GM21619 (cell line): ENCODE results near the gene PEDS1.
A peak's percentile ranks its signal among the peaks of the same experiment; 100 is the strongest.
"Not testable (repeated sequence)": the region's sequence is repeated elsewhere in the genome, so short reads cannot be mapped to it uniquely, and the experiment has no call there.

Source experiments
- ATAC-seq: cut with Tn5 transposase; IDR thresholded peaks from one replicate; pipeline ENCODE4 v1.9.1; 2021; ENCODE audit not compliant: unreplicated experiment

Gene PEDS1

DNA sequence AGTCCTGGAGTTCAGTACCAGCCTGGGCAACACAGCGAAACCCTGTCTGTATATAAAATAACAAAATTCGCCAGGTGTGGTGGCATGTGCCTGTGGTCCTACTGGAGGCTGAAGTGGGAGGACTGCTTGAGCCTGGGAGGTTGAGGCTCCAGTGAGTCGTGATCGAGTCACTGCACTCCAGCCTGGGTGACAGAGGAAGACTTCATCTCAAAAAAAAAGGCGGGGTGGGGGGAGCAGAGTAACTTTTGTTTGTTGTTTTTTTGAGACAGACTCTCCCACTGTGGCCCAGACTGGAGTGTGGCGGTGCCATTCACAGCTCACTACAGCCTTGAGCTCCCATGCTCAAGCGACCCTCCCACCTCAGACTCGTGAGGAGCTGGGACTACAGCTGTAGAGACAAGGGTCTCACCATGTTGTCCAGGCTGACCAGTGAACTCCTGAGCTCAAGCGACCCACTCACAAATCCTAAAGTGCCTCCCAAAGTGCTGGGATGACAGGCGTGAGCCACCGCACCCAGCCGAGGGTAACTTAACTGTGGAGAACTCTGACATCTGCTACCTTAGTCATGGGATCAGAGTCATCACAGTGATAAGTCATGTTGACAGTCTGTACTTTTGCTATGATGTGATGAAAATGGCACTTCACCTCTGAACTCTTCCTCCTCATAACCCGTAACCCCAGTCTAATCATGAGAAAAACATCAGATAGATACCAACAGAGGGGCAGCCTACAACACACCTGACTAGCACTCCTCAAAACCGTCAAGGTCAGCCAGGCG, 16.5 kb downstream of the PEDS1 start:
- ATAC-seq = no peak

DNA sequence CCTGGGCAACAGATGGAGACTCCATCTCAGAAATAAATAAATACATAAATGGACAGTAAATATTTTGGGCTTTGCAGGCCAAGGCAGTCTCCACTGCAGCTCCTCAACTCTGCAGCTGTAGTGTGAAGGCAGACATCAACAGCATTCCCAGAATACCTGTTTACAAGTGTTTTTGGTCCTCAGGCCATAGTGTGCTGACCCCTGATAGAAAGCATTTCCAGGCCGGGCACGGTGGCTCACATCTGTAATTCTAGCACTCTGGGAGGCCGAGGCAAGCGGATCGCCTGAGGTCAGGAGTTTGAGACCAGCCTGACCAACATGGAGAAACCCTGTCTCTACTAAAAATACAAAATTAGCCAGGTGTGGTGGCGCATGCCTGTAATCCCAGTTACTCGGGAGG, 18.4 kb downstream of the PEDS1 start:
- ATAC-seq = not testable (repeated sequence)

DNA sequence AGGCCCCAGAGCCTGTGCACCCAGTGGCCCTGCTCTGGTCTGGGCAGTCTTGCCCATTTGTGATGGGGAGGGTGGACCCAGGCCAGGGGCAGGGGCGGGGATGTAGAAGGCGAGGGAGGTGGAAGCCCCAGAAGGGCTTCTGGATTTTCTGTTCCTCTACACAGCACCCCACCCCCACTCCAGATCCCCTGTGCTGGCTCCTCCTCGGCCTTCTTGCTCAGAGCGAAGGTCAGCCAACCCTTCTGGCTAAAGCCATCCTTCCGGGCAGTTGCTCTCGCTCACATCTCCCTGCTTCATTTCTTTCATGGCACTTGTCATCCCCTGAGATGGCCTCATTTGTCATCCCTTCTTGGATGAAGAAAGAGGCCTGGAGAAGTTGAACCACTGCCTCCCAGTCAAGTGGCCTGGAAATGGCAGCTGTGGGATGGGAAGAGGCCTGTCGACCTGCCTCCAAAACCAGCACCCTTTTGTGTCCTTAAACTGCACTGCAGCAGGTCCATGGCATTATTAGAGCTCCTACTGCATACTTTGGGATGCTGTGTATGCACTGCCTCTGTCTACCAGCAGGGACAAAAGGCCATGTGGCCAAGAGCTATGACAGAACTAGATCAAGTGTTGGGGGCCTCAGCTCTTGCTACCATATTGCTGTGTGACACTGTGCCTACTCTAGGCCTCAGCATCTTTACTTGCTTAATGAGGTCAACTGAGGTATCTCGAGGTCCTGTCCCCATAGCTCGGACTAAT, 19.9 kb downstream of the PEDS1 start:
- ATAC-seq = no peak

DNA sequence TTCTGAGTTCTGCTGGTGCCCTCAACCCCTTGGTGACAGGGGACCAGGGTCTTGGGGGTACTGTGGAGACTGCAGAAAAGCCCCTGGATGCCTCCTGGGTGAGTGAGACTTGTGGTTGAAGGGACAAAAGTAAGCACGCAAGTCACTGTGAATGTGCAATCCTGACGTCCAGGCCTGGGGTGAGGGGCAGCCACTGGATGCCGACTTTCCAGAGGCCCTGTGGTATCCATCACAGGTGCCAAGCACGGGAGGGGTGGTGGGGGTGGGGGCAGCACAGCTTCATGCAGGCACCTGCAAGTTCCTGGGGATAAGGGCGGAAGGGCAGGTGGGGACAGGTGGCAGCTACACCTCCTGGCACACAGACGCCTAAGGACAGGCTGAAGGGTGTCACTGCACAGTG, 20.5 kb downstream of the PEDS1 start:
- ATAC-seq = no peak

DNA sequence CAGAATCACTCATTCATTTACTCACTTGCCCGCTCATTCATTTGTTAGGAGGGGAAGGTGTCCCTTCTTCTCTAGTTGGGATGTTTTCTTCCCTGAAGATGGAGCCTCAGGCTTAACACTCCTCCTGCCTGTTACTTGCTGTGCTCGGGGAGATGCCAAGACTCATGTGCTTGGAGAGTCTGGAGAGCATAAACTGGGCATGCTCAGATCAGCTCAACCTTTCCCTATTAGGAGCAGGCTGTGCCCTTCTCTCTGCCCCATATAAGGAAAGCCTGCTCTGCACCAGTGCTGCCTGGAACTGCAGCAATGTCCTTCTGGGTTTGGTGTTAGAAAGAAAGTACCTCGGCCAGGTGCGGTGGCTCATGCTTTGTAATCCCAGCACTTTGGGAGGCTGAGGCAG, 22.5 kb downstream of the PEDS1 start:
- no peak for ATAC-seq

DNA sequence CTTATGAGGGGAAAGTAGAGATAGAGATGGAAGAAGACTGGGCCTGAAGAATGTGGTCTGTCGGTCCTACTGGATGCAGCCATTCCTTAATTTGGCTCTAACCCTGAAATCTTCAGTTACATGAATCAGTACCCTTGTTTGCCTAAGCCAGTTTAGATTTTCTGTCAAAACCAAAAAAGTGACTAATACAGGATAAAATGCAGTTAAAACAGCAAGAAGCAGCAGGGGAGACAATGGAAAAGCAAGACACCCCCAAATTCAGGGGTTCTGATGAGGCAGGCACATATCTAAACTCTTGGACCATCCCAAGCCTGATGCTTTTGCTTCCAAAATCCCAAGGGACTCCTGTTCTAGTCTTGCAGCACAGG, 23.2 kb downstream of the PEDS1 start:
- ATAC-seq = no peak

DNA sequence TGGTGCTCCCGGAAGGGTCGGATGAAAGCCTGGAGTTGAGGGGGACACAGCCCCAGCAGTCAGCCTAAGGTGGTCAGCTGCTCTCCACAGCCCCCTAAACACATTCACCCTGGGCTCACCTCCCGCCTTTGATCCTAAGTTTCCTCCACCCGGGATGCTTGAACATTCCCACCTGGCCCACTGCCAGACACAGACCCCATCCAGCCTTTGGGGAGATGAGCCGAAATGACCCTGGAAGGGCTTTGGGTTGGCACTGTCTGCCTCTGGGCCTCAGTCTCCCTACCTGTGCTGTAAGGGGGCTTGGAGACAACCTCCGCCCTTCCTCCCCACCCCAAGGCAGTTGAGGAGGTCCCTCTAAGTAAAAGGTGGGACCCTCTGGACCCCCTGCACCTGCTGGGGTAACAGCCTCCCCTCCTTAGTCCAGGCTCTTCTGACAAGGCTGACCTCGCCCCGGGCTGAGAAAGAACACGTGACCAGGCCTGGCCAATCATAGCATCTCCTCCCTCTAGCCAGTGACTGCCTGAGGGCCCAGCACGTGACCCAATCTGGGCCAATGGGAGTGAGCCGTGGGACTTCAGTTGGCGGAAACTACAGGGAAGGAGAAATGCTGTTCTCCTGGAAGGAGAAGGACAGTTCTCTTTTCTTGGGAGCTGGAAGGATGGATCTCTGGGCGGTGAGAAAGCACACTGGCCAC, 23.7 kb downstream of the PEDS1 start:
- no peak for ATAC-seq

DNA sequence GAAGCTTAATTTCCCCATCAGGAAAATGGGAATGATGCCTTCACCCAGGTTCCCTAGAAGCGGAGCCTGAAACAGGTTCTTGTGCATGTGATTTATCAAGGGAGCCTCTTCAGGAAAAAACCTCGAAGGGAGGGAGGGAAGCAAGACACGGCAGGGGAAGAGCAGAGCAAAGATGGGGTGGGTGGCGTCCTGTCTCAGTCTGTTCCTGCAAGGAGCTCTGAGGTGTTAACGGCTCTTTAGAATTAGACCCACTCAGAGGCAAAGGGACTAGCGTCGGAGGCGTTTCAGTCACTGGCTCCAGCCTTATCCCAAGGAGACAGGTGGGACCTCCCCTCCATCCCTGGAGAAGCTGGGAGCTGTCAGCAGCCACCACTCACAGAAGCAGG, 25.0 kb downstream of the PEDS1 start:
- no peak for ATAC-seq

DNA sequence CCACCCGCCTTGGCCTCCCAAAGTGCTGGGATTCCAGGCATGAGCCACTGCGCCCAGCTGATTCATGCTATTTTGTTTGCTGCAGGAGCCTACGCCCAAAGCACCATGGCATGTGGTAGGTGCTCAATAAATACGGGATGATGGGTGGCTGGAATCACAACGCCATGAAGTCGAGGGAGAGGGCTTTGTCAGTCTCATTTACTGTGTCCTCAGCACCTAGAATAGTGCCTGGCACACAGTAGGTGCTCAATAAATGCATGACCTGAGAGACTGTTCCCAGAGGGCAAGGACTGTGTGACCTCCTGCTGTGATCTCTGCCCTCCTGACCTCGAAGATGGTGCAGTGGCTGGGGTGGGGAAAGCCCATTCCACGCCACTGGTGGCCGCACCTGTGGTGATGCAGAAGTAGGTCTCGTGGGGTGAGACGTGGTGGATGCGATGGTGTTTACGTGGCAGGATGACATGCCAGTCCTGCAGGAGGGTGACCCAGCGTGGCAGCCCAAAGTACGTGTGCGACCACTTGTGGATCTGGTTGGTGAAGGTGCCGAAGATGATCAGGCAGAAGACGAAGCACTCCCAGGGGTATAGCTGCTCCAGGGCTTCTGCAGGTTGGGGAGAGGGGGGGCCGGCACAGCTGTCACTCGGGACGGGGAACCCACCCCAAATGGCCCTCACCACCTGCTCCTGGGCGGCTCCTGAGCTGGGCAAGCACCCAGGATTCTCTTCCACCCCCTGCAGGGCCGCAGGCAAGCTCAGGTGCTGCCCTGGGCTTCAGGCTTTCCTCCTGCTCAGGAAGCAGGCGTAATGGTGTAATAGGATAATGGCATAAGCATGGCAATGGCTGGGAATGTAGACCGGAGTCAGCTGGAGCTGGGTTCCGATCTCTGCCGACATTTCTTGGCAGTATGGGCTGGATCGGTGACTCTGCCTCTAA, 25.7 kb downstream of the PEDS1 start:
- no peak for ATAC-seq

DNA sequence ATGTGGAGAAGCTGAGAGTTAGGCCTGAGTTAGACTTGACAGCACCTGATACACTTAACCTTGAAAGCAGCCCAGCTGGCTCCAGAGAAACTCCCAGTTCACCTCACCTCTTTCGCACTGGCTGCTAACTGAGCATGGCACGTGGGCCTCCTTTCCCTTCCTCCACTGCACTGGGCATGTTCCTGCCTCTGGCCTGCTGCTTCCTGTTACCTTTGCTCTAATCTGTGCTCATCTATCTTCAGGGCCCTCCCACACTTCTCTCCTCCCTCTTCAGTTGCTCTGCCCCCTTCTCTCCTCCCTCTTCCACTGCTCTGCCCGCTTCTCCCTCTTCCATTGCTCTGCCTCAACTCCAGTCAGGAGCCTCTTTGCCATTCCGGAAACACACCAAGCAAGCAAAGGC, 26.9 kb downstream of the PEDS1 start:
- no peak for ATAC-seq

DNA sequence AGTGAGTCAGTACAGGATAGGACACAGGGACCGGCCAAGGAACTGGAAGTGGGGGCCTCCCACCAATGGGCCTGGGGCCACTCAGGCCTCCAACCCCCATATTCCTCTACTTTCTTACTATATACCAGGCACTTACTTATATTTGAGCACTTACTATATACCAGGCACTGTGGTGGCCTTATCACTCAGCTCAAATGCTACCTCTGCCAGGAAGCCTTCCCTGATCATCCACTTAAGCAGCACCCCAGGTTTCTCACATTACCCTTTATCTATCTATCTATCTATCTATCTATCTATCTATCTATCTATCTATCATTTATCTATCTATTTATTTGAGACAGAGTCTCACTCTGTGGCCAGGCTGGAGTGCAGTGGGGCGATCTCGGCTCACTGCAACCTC, 28.2 kb downstream of the PEDS1 start:
- no peak for ATAC-seq

DNA sequence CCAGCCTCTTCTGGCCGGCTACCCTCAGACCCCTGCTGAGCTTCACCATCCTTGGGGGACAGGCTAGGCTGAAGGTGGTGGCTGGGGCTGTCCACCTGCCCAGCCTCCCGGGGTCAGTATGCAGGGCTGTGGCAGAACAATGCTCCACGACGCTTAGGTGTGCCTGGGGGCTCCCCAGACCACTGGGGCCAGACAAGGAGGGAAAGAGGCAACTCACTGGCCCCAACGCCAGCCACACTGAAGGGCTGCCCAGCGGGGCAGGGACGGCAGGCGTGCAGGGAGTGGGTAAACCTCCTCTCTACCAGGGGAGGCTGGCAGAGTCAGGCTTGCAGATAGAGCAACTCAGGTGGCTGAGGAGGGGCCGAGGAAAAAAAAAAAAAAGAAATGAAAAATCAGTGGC, 29.0 kb downstream of the PEDS1 start:
- ATAC-seq = no peak

DNA sequence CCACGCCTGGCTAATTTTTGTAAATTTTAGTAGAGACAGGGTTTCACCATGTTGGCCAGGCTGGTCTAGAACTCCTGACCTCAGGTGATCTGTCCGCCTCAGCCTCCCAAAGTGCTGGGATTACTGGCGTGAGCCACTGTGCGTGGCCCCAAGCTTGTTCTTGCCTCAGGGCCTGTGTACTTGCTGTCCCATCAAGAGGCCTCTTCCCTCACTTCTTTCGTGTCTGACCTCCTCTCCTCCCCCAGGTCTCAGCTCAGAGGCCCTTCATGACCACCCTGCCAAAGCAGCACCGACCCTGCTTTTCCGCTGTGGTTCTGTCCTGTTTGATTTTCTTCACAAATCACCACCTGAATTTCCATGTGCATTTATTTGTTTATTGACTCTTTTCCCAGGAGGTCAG, 30.1 kb downstream of the PEDS1 start:
- no peak for ATAC-seq

DNA sequence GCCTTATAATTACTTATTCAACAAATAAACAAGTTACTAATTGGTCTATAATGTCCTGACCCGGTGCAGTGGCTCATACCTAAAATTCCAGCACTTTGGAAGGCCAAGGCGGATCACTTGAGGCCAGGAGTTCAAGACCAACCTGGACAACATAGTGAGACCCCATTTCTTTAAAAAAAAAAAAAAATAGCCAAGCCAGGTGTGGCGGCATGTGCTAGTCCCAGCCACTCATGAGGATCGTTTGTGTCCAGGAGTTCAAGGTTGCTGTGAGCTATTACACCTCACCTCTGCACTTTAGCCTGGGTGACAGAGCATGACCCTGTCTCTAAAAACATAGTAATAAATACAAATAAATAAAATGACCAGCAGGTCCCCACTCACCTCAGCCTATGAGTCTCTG, 30.8 kb downstream of the PEDS1 start:
- no peak for ATAC-seq

DNA sequence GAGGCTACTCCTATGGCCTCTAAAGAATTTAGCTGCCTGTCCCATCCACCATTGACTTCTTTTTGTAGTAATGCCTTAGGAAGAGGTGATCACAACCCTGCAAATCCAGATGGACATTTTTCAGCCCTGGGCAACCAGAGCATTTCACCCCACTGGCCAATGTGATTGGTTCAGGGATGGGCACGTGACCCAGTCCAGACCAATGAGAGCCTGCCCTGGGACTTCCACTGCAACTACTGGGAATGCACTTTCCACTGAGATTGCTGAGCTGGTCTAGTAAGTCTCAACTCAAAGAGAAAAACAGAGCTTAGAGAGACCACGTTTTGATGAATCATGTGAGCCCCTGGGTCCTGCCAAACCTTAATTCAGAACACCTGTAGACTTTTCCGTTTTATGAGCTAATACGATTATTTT, 31.7 kb downstream of the PEDS1 start:
- no peak for ATAC-seq

DNA sequence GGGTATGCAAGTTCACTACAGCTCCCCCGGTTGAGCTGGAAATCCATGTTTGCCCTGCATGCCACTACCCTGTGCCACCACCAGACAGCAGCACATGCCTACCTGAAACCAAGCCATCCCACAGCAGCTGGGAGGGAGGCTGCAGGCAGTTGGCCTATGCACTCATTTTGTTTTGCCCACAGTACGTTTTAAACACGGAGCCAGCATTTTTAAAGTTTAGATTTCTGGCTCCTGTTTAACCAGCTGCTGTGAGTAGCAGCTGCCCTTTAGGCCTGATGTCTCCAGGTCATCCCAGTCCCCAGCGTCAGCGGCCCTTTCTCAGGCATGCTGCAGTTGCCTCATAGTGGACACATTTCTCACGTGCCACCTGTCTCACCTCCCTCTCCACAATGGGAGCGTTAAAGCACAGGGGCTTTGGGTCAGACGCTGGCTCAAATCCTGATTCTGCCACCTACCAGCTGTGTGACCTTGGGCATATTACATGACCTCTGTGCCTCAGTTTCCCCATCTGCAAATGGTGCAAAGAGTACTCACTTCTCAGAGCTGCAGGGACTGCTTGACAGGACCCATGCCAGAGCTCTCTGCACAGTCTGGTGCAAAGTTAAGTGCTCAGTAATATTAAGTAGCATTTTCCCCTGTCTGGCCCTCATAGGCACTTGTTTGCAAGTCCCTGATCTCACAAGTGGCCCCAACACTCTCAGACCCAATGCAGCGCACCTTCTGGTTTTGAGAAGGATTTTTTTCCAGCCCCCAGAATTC, 32.4 kb downstream of the PEDS1 start:
- no peak for ATAC-seq

DNA sequence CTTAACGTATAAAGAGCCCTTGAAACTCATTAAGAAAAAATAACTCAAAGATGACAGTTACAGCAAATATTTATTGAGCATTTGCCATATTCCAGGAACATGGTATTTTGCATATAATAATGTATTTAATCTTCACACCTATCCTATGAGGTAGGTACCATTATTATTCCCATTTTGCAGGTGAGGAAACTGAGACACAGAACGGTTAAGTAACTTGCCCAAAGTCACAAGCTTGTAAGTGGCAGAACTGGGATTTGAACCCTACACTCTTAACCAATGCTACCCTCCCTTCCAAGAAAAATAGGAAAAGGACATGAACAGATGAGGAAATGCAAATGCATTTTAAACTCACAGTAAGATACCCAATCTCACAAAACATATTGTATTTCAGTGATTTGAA, 35.3 kb downstream of the PEDS1 start:
- no peak for ATAC-seq

DNA sequence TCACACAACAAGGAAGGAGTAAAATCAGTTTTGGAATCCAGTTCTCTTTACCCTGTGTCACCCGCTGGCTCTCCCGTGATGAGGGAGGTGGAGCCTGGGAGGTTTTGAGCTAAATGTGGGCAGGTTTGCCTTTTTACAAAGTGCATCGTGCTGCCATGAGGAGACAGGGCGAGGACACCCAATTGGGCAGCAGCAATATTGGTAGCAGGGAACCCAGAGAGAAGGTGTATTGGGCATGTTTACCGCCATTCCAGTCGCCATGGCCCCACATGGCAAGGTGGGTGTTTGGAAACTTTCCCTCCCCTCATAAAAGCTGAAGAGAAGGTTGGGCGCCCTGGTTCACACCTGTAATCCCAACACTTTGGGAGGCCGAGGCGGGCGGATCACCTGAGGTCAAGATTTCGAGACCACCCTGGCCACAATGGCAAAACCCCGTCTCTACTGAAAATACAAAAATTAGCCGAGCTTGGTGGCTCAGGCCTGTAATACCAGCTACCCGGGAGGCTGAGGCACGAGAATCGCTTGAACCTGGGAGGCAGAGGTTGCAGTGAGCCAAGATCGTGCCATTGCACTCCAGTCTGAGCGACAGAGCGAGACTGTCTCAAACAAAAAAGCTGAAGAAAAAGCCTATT, 37.0 kb downstream of the PEDS1 start:
- ATAC-seq = no peak

DNA sequence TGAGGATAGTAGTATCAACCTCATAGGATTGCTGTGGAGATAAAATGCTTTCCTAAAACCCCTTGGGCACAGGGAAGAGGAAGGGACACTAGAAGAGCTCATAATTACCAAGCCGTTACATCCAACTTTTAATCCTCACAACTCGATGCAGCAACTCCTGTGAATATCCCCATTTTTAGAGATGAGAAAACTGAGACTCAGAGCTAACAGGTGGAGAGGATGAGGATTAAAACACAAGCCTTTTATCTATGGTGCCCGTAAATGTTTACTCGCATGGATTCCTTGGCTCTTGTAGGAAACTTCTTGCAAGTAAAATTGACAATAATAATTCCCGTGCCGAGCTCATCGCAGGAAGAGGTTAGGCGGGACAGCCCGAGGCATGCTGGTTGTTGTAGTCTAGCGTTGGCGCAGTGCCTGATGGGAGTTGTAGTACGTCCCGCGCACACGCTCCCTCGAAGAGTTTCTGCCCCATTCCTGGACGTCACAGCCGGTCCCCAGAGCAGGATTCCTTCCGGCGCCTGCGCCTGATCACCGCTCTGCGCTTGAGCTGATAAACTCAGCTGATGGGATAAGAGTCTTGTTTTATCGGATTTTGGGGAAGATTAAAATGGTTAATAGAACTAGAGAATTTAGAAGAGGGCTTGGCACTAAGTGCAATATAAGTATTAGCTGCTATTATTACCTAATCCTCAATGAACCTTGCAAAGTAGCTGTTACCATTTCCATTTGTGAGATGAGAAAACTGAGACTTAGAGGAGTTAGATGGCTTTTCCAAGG, 37.7 kb downstream of the PEDS1 start:
- peak; percentile 75 for ATAC-seq
